GM21515 (cell line): ENCODE measurements around the gene SRSF7.
"Not testable (repeated sequence)": the region's sequence is repeated elsewhere in the genome, so short reads cannot be mapped to it uniquely, and the experiment has no call there.

ENCODE experiments used
- ATAC-seq: cut with Tn5 transposase; IDR thresholded peaks from one replicate; pipeline ENCODE4 v1.9.1; 2021; ENCODE audit not compliant: unreplicated experiment

SRSF7 gene

GRCh38 chr2:38754506-38754905, 3.3 kb upstream of the SRSF7 start:
- ATAC-seq, result no peak

GRCh38 chr2:38754049-38754448, 2.9 kb upstream of the SRSF7 start:
- no peak for ATAC-seq

GRCh38 chr2:38751596-38752410, 642 bp upstream of the SRSF7 start:
- peak; percentile 28 for ATAC-seq

GRCh38 chr2:38750011-38750890, 910 bp downstream of the SRSF7 start:
- peak; percentile 34 for ATAC-seq

- ATAC-seq, result no peak
Observed at GRCh38 chr2:38748943-38749804, 2.0 kb downstream of the SRSF7 start.

GRCh38 chr2:38748391-38748790, 2.8 kb downstream of the SRSF7 start:
- ATAC-seq, result no peak

- ATAC-seq, result no peak
Observed at GRCh38 chr2:38747819-38748218, 3.3 kb downstream of the SRSF7 start.

- ATAC-seq, result no peak
Observed at GRCh38 chr2:38747007-38747424, 4.1 kb downstream of the SRSF7 start.

GRCh38 chr2:38745267-38745666, 5.9 kb downstream of the SRSF7 start:
- no peak for ATAC-seq

- no peak for ATAC-seq
Observed at GRCh38 chr2:38744399-38744780, 6.8 kb downstream of the SRSF7 start.

GRCh38 chr2:38743672-38744398, 7.3 kb downstream of the SRSF7 start:
- ATAC-seq, result no peak

GRCh38 chr2:38742797-38743559, 8.2 kb downstream of the SRSF7 start:
- no peak for ATAC-seq

- ATAC-seq, result no peak
Observed at GRCh38 chr2:38740851-38741731, 10.1 kb downstream of the SRSF7 start.

- ATAC-seq, result no peak
Observed at GRCh38 chr2:38739524-38739923, 11.6 kb downstream of the SRSF7 start.

GRCh38 chr2:38737925-38738324, 13.2 kb downstream of the SRSF7 start:
- no peak for ATAC-seq

- not testable (repeated sequence) for ATAC-seq
Observed at GRCh38 chr2:38737000-38737698, 14.0 kb downstream of the SRSF7 start.

GRCh38 chr2:38735999-38736320, 15.2 kb downstream of the SRSF7 start:
- ATAC-seq, result no peak
